HepG2 (cell line): ENCODE data around the gene B4GALT5. TPM values are rescaled to one million over a fixed set of nuclear protein-coding genes. Genes with fewer than 3 reads are reported as not detected.
A peak's percentile ranks its signal among the peaks of the same experiment; 100 is the strongest.

Experiments used
- ASH2L ChIP-seq: fragments of 300-600, 200-600 bp; sonication (generic); IDR thresholded peaks from 2 replicates; pipeline ENCODE4 v1.7.0; 2017; ENCODE audit warnings: low read depth, mild to moderate bottlenecking, moderate library complexity, mixed read lengths, low read length; ENCODE audit not compliant: insufficient read length
- BHLHE40 ChIP-seq: IDR thresholded peaks from 2 replicates; pipeline ENCODE4 v1.6.1; 2011; ENCODE audit warnings: low read length, improper control_type of control experiment
- BRD4 ChIP-seq: sonication (generic); formaldehyde crosslinking; IDR thresholded peaks from 2 replicates; pipeline ENCODE4 v1.4.0; 2020; ENCODE audit warnings: missing genetic modification reagents
- CHD4 ChIP-seq: fragments of 200-600 bp; sonication (generic); IDR thresholded peaks from 2 replicates; pipeline ENCODE4 v1.7.0; 2017; ENCODE audit warnings: mild to moderate bottlenecking, low read length, borderline replicate concordance
- FOXO4 ChIP-seq: sonication (generic); formaldehyde crosslinking; conservative IDR thresholded peaks from 2 replicates; pipeline ENCODE4 v1.8.1; 2023; ENCODE audit warnings: missing genetic modification reagents
- GPN1 ChIP-seq: sonication (generic); formaldehyde crosslinking; IDR thresholded peaks from 2 replicates; pipeline ENCODE4 v1.5.1; 2020; ENCODE audit warnings: missing genetic modification reagents, borderline replicate concordance
- HMG20A ChIP-seq: IDR thresholded peaks from 2 replicates; pipeline ENCODE4 v1.6.1; 2016; ENCODE audit warnings: borderline replicate concordance
- KDM4B ChIP-seq: sonication (generic); formaldehyde crosslinking; IDR thresholded peaks from 2 replicates; pipeline ENCODE4 v1.4.0; 2020; ENCODE audit warnings: missing genetic modification reagents
- NR2F1 ChIP-seq, 2 experiments: fragments of 450-650 bp in 1 of 2; formaldehyde crosslinking in 1 of 2; IDR thresholded peaks; 2 replicates each; pipeline versions ENCODE4 v1.5.0 to v1.6.1; 2016 to 2020; ENCODE audit warnings: mild to moderate bottlenecking in 1 of 2, missing compliant biosample characterization in 1 of 2, missing genetic modification reagents in 1 of 2, moderate library complexity in 1 of 2
- RAD21 ChIP-seq: fragments of 450-650 bp; formaldehyde crosslinking; IDR thresholded peaks from 2 replicates; pipeline ENCODE4 v1.5.0; 2020; ENCODE audit warnings: mild to moderate bottlenecking
- RNF2 ChIP-seq: fragments of 450-650 bp; conservative IDR thresholded peaks from 2 replicates; pipeline ENCODE4 v1.6.1; 2016; ENCODE audit warnings: low read depth
- UBTF ChIP-seq: sonication (generic); formaldehyde crosslinking; IDR thresholded peaks from 2 replicates; pipeline ENCODE4 v1.4.0; 2020; ENCODE audit warnings: mild to moderate bottlenecking, missing genetic modification reagents
- ZFP37 ChIP-seq: sonication (generic); formaldehyde crosslinking; IDR thresholded peaks from 2 replicates; pipeline ENCODE4 v1.4.0; 2020; ENCODE audit warnings: missing genetic modification reagents, borderline replicate concordance
- ZNF414 ChIP-seq: sonication (generic); formaldehyde crosslinking; IDR thresholded peaks from 2 replicates; pipeline ENCODE4 v1.5.0; 2020; ENCODE audit warnings: missing genetic modification reagents
- ZNF510 ChIP-seq: sonication (generic); formaldehyde crosslinking; IDR thresholded peaks from 2 replicates; pipeline ENCODE4 v1.4.0; 2020; ENCODE audit warnings: low read depth, mild to moderate bottlenecking, missing genetic modification reagents
- polyA plus RNA-seq, 8 experiments: library from polyadenylated mRNA; depleted of rRNA in 3 of 8; stranded (reverse) in 7 of 8; unstranded in 1 of 8; fragments of >200 nt; fragmentation: Illumina TruSeq in 4 of 8; extraction: Trizol in 4 of 8; gene quantifications; 2 replicates each; pipeline versions ENCODE4 v1.2.1 to v1.2.3, GENCODE V29; 2011 to 2016; ENCODE audit warnings: low read depth in 4 of 8, missing spikeins in 1 of 8, mixed read lengths in 1 of 8; ENCODE audit not compliant: insufficient read depth in 1 of 8
- total RNA-seq, 5 experiments: library from RNA; depleted of rRNA; stranded (reverse); fragments of >200 nt; fragmentation: Illumina TruSeq; extraction: Trizol; gene quantifications; 2 replicates each; pipeline ENCODE4 v1.2.3, GENCODE V29; 2016; ENCODE audit warnings: low read depth in 1 of 5

The B4GALT5 gene
- total and polyA plus RNA-seq, 2 of the 13 experiments (the other 11 are each of a cell fraction or from before 2014, with no cell fraction given): 27.3 to 30.9 TPM

GRCh38 chr20:49674383-49675352 is 39.0 kb downstream of the B4GALT5 start (continued):
- TF ChIP-seq ZNF510 (CRISPR knock-in tag): no peak; the same call in 1 of the 2 replicates
- TF ChIP-seq NR2F1 (CRISPR knock-in tag; IDR thresholded peaks at IDR 0.05): no peak
- no peak for TF ChIP-seq ZFP37 (CRISPR knock-in tag)
- TF ChIP-seq ZNF414: no peak
- no peak; the same call in 1 of the 2 replicates for TF ChIP-seq KDM4B (CRISPR knock-in tag)
- no peak for TF ChIP-seq FOXO4
- no peak for TF ChIP-seq BRD4 (CRISPR knock-in tag)
- TF ChIP-seq RNF2: no peak
- no peak for TF ChIP-seq GPN1 (CRISPR knock-in tag)
- TF ChIP-seq HMG20A (CRISPR knock-in tag): peak; percentile 82
- TF ChIP-seq CHD4: 0 out of 2 replicates have a peak, but pooled peaks have one; percentile 27
- peak; percentile 10; the same call in 1 of the 2 replicates for TF ChIP-seq RAD21 (CRISPR knock-in tag)
- peak; percentile 52 for TF ChIP-seq ASH2L
- TF ChIP-seq UBTF (CRISPR knock-in tag): no peak
- no peak for TF ChIP-seq BHLHE40
